GM20000 (cell line): ENCODE data around the gene EFNB2.

Source experiments
- DNase-seq: peaks from one replicate; pipeline ENCODE4 v3.0.0; 2012; ENCODE audit warnings: low spot score
- TF ChIP-seq, protein P1 (sequence below): IDR thresholded peaks from 2 replicates; pipeline ENCODE4 v1.5.1; 2012; ENCODE audit warnings: mild to moderate bottlenecking, control low read depth; ENCODE audit errors: extremely low read depth, missing control alignments

EFNB2 gene

DNA sequence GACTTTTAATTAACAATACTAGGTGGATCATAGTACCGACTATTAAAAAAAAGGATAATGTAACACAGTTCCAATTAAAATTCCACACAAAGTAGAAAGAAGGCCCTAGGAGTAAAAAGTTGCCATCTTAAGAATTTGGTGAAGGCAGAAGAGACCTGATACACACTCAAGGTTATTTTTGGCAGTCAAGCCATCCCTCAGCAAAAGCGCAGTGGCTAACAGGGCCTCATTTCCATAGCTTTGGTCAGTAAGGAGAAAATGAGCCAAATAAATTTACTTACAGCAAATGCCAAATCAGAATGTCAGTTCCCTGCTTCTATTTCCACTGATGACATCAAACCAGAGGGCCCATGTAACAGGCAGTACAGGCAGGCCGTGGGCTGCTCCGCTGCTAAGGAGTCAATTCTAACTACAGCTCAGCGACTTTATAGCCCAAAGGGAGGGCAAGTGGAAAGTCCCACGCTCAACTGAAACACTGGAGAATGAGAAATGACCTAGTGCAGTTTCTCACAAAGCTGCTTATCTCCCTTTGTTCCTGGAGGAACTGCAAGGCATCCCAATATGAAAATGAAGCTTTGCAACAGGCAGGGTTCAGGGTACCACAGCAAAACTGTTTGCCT lies 26.2 kb upstream of the EFNB2 start:
- TF ChIP-seq, protein P1, sequence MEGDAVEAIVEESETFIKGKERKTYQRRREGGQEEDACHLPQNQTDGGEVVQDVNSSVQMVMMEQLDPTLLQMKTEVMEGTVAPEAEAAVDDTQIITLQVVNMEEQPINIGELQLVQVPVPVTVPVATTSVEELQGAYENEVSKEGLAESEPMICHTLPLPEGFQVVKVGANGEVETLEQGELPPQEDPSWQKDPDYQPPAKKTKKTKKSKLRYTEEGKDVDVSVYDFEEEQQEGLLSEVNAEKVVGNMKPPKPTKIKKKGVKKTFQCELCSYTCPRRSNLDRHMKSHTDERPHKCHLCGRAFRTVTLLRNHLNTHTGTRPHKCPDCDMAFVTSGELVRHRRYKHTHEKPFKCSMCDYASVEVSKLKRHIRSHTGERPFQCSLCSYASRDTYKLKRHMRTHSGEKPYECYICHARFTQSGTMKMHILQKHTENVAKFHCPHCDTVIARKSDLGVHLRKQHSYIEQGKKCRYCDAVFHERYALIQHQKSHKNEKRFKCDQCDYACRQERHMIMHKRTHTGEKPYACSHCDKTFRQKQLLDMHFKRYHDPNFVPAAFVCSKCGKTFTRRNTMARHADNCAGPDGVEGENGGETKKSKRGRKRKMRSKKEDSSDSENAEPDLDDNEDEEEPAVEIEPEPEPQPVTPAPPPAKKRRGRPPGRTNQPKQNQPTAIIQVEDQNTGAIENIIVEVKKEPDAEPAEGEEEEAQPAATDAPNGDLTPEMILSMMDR = no peak
- peak; percentile 60 for DNase-seq

- no peak for DNase-seq
- TF ChIP-seq, protein P1 = no peak
These were observed 25.4 kb upstream of the EFNB2 start for GRCh38 chr13:106560821-106561220.

DNA sequence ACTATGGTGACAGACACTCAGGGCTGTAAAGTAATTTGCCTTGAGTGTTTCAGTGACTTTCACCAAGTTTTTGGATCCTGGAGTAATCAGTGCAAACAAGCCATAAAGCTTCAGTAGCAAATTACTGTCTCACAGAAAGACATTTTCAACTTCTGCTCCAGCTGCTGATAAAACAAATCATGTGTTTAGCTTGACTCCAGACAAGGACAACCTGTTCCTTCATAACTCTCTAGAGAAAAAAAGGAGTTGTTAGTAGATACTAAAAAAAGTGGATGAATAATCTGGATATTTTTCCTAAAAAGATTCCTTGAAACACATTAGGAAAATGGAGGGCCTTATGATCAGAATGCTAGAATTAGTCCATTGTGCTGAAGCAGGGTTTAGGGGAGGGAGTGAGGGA lies 23.1 kb upstream of the EFNB2 start:
- TF ChIP-seq, protein P1 = no peak
- no peak for DNase-seq

- TF ChIP-seq, protein P1 = no peak
- DNase-seq = no peak
These were observed 20.3 kb upstream of the EFNB2 start for GRCh38 chr13:106555631-106556328.

DNA sequence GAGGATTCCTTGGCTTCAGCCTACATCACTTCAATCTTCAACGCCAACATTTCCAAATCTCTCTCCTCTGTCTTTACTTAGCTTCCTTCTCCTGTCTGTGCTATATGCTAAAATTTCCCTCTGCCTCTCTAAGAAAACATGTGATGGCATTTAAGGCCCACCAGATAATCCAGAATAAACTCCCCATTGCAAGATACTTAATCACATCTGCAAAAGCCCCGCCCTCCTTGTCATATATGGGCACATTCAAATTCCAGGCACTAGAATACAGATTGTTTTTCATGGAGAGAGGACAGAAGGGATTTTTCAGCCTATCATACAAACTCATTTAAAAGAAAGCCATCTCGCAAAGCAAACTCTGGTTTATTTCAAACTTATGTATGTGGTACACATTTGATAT lies 16.3 kb upstream of the EFNB2 start:
- no peak for DNase-seq
- TF ChIP-seq, protein P1 = no peak

DNA sequence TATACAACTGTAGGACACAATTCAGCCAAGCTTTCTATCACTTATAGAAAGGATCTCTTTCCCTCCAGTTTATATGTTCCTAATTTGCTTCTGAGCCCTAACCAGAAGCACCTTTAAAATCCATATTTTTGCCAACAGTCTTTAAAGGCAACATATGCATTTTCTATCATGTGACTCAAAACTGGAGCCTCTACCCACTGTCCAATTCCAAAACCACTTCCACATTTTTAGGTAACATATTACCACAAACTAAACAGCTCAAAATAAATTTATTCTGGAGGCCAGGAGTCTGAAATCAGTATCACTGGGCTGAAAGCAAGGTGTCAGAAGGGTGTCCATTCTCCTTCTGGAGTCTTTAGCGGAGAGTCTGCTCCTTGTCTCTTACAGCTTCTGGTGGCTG lies 15.9 kb upstream of the EFNB2 start:
- DNase-seq = no peak
- TF ChIP-seq, protein P1 = no peak

- no peak for DNase-seq
- TF ChIP-seq, protein P1 = no peak
These were observed 15.2 kb upstream of the EFNB2 start for GRCh38 chr13:106550570-106551135.
